Measurements from ENCODE around the gene CCR6.

DNA sequence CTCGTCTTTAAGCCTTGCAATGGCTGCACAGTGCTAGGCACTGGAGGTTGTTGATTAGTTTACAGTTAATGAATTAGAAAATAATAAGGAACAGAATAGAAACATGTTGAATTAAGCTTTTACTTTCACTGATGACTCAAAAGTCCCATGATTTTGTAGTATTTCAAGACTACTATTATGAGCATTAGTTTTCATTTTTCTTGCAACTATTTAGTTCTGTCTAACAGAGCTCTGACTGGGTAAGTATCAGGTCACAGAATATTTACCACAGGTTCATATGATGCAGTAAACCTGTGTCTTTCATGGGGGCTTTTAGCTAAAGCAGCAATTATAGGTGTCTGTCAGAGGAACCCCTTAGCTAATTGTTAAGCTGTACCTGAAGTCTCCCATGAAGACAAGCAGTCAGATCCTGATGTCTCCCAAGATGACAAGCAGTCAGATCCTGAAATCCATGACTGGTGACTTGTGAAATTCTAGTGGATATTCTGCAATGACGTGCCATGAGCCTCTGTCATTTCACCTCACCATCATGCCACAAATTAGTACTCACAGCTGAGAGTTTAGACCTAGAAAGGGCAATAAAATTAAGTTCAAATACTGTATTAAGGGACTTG is 43.1 kb downstream of the CCR6 start:
- TF ChIP-seq, protein P1, sequence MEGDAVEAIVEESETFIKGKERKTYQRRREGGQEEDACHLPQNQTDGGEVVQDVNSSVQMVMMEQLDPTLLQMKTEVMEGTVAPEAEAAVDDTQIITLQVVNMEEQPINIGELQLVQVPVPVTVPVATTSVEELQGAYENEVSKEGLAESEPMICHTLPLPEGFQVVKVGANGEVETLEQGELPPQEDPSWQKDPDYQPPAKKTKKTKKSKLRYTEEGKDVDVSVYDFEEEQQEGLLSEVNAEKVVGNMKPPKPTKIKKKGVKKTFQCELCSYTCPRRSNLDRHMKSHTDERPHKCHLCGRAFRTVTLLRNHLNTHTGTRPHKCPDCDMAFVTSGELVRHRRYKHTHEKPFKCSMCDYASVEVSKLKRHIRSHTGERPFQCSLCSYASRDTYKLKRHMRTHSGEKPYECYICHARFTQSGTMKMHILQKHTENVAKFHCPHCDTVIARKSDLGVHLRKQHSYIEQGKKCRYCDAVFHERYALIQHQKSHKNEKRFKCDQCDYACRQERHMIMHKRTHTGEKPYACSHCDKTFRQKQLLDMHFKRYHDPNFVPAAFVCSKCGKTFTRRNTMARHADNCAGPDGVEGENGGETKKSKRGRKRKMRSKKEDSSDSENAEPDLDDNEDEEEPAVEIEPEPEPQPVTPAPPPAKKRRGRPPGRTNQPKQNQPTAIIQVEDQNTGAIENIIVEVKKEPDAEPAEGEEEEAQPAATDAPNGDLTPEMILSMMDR (IDR thresholded peaks at IDR 0.05): no peak
- no peak for TF ChIP-seq POLR2A (IDR thresholded peaks at IDR 0.05)
